ENCODE results near the gene CDC37L1. TPM values are rescaled to one million over a fixed set of nuclear protein-coding genes. Genes with fewer than 3 reads are reported as not detected.

The CDC37L1 gene
- total and polyA plus RNA-seq, 9 of the 15 experiments (the other 6 are each of a cell fraction or from before 2014, with no cell fraction given), result 1.5 to 7.9 (median 6.0) TPM

- peak; percentile 65 for FAIRE-seq
- no peak overlapping the region for H3K4me3 ChIP-seq
These were observed 54.8 kb downstream of the CDC37L1 start for GRCh38 chr9:4734150-4734549.

More at GRCh38 chr9:4734150-4734549, 54.8 kb downstream of the CDC37L1 start:
- BruUV-seq (replicated peaks), result no TSS peak
- ChIA-PET CTCF (ENCODE audit: low intra/inter-chr PET ratio) (no interaction called here), POLR2A (interaction anchor here (1.2 kb wide), 1 partner anchor 21 kb away, joined by 5 read pairs; no protein-coding TSS in a partner anchor)
- H3K4me2 ChIP-seq (ENCODE audit: insufficient read depth, low read length), result no peak overlapping the region
- ATAC-seq (peak; percentile 65), DNase-seq (ENCODE audit: extremely low read depth in 1 of 4, low spot score in 3 of 4) (peak in 1 of 4 experiments; percentile 9)
- no peak overlapping the region for H2AFZ ChIP-seq (ENCODE audit: low read depth, low read length)
- H3K36me3 ChIP-seq (ENCODE audit: control insufficient read depth, insufficient read depth, low read length), result peaks cover 16% of the 10 kb centered on the region; the same call in 1 of the 3 replicates
- in situ Hi-C loops (cut with MboI) (loop anchor here (25.0 kb wide), 1 partner anchor 703 kb away; the partner anchor contains the start of gene PLGRKT), intact Hi-C loops (cut with micrococcal nuclease) (no loop called here)
- no peaks in the 10 kb centered on the region; the same call in 1 of the 2 replicates for H4K20me1 ChIP-seq (replicated peaks; ENCODE audit: control insufficient read depth, insufficient read depth, low read length)
- no peak for TF ChIP-seq GATA2 (CRISPR knock-in tag; IDR thresholded peaks at IDR 0.05)
- no peak for TF ChIP-seq TBL1XR1 (IDR thresholded peaks at IDR 0.05; ENCODE audit: low read length in 2 of 2)
- TF ChIP-seq, protein P1, sequence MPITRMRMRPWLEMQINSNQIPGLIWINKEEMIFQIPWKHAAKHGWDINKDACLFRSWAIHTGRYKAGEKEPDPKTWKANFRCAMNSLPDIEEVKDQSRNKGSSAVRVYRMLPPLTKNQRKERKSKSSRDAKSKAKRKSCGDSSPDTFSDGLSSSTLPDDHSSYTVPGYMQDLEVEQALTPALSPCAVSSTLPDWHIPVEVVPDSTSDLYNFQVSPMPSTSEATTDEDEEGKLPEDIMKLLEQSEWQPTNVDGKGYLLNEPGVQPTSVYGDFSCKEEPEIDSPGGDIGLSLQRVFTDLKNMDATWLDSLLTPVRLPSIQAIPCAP (CRISPR knock-in tag; IDR thresholded peaks at IDR 0.05; ENCODE audit: borderline replicate concordance), result no peak
- TF ChIP-seq KAT7 (CRISPR knock-in tag; IDR thresholded peaks at IDR 0.05; ENCODE audit: borderline replicate concordance), result no peak
- TF ChIP-seq NFXL1 (CRISPR knock-in tag; IDR thresholded peaks at IDR 0.05), result no peak
- 0 out of 4 replicates have a peak, but pooled peaks of 1 of the 2 experiments have one; percentile 5 for TF ChIP-seq RAD21 (CRISPR knock-in tag; conservative IDR thresholded peaks at IDR 0.05 in 1 of 2, IDR thresholded peaks at IDR 0.05 in 1 of 2)
- no peak for TF ChIP-seq ZNF175 (CRISPR knock-in tag; IDR thresholded peaks at IDR 0.05; ENCODE audit: low read depth)
- no peak for TF ChIP-seq HSF4 (CRISPR knock-in tag; IDR thresholded peaks at IDR 0.05; ENCODE audit: borderline replicate concordance)
- H3K9me3 ChIP-seq (replicated peaks; ENCODE audit: control insufficient read depth, insufficient read depth, low read depth, low read length), result no peaks in the 10 kb centered on the region
- peaks cover 7 to 9% of the 10 kb centered on the region in 2 experiments; a peak in 3 of 5 replicates for H3K4me1 ChIP-seq (replicated peaks in 1 of 2; ENCODE audit: control insufficient read depth in 2 of 2, insufficient read depth in 2 of 2, low read length in 2 of 2)
- 63% methylated on average over 2 of the region's 2 CpGs for WGBS (ENCODE audit: insufficient coverage, low coverage, missing lambda C conversion rate)
- no peaks in the 10 kb centered on the region for H3K27me3 ChIP-seq (ENCODE audit: control insufficient read depth in 2 of 2, insufficient read depth in 2 of 2, low read length in 2 of 2)
- H3K27ac ChIP-seq (ENCODE audit: extremely low read depth, low read depth, low read length), result no peak overlapping the region
- no peaks in the 10 kb centered on the region for H3K9me1 ChIP-seq (ENCODE audit: control insufficient read depth, insufficient read depth, low read length)
- peaks cover 91% of the 10 kb centered on the region for H3K79me2 ChIP-seq (ENCODE audit: control insufficient read depth, insufficient read depth, low read length)
- no peak overlapping the region for H3K9ac ChIP-seq (ENCODE audit: insufficient read depth in 1 of 2, low read depth in 2 of 2, low read length in 2 of 2)
